GM19467 (cell line): Measurements from ENCODE around the gene E2F8.

ENCODE experiments used
- ATAC-seq: cut with Tn5 transposase; IDR thresholded peaks from one replicate; pipeline ENCODE4 v1.9.1; 2021; ENCODE audit warnings: mild to moderate bottlenecking, moderate library complexity; ENCODE audit not compliant: unreplicated experiment

E2F8 gene

GRCh38 chr11:19252394-19253152 is 11.8 kb upstream of the E2F8 start:
- ATAC-seq, result no peak

- no peak for ATAC-seq
These were observed 10.8 kb upstream of the E2F8 start for GRCh38 chr11:19251577-19251976.

DNA sequence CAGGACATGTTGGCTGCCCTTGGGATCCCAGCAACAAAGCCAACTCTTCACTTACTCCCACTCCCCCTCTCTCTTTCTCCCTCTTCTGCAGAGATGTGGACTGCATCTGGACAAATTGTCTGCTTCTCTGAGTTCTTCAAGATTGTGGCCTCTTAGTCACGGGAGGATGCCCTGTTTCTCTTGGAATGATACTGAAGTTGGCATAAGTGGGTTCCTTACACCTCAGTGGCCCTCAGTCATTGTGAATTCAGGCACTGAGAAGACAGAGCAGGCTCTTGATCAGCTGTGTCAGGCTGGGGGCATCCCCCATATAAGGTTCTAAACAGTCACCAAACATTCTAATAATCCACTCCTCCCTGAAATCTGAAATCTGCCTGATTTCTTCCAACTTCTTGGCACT is 6.1 kb upstream of the E2F8 start:
- ATAC-seq, result no peak

- ATAC-seq, result no peak
These were observed 4.6 kb upstream of the E2F8 start for GRCh38 chr11:19245351-19245750.

DNA sequence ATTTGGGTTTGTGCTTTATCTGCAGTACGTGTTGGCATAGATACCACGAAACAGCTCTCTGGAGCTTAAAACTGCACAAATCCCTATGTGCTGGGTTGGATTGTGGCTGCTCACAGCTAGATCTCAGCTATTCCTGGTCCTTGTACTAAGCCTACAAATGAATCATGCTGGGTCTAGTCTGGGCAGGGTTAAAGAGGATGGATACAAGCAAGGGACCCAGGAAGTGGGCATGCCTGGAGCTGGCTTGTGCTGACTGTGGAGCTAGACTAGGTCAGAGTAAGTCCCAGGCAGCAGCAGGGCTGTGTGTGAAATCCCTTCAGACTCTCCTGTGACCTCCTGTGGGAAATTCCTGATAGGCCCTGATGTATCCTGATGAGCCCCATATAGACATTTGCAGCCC is 3.9 kb upstream of the E2F8 start:
- ATAC-seq, result no peak

- ATAC-seq, result no peak
These were observed 3.3 kb upstream of the E2F8 start for GRCh38 chr11:19244084-19244483.

DNA sequence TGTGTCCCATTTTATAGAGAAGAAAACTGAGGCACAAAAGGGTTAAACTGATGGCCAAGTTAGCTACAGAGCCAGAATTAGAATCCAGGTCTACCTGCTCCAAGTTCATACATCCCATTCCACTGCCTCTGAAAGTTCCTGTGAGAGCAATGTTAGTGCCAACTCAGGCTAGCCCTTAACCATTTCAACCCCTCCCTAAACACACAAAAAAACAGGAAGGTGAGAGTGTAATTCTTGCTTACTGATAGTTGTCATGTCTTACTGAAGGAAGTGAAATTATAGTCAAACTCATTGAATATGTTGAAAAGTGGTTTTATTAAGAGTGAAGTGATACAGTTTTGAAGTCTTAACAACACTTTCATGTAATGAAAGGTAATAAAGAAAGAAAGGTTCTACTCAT is 2.9 kb upstream of the E2F8 start:
- no peak for ATAC-seq

DNA sequence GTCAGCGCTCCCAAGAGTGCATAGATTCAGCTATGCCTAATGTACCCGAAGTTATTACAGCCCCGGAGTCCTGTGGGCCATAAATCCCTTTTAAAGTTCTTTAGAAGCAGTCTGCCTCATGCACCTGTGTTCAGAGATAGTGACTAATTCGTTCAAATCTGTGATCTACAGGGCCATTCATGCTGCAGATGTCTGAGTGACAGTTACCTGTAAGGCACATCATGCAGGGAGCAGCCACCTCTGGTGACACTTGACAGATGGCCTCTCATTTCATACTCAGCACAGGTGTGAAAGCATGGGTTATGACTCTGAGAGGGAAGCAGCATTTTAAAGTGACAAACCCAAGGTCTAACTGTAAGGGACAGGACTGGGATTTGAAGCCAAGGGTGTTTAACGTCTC is 2.4 kb upstream of the E2F8 start:
- no peak for ATAC-seq

DNA sequence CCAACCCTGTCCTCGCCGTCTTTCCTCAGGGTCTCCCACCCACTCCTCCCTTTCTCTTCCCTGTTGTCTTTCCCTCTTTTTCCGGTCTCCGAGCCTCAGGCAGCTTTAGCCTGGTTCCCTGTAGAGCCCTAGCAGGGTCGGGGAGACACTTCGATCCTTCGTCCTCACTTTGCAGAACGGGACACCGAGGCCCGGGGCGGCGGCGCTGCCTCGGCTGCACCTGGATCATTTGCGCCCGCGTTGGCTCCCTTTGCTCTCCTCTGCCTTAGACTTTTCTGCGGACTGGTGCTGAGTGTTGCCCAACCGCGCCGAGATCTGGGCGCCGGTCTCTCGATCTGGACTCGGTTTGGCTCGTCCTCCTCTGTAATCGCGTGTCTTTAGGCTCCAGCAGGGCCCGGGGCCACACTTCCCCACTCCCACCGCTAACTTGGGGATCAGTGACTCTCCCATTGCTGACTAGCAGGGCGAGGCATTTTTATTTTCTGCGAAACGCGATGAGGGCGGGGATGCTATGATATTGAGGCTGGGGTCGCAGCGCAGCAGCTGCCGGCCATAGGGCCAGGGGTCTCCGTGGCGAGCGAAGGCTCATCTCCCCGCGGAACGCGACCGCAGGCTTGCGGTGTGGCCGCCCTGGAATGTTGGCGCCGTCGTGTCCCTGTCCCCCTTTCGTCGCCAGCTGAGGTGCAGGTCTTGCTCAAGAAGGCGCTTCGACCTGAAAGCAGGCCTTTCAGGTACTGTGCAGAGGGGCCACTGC is 1.6 kb upstream of the E2F8 start:
- no peak for ATAC-seq

DNA sequence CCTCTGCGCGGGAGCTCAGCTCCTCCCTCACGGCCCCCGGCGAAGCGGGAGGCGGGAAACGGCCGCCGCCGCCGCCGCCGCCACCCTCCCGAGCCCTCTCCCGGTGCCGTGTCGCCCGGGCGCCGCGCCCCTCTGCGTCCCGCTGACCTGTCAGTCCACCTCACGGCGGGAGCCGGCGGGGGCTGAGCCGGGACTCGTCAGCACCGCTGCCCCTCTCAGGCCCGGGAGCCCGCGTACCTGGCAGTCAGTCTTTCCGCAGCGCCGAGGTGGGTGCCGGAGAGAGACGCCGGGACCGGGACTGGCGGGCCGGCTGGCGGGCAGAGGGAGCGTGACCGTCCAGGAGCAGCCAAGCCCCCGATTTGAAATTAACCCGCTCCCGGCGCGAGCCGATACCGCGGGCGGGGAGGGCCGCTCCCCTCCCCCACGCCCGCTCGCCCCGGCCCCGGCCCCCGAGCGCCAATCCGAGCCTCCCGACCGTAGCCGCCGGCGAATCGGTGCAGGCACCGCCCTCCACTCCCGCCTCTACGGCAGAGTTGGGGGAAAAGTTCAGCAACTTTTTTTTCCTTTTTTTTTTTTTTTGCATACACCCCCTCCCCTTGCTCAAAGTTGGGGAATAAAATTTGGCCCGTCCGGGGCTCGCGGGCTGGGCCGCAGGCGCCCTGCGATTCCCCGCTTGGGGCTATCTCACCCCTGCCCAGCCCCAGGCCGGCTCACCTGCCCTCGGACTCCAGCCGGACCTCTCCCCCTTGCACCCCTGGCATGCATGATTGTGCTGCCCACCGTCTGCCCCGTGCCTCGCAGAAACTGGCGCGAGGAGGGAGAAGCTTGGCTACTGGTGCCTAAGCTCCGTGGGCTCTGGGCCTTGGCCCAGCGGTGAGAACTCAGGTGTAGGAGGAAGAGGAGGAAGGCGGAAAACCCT is 774 bp upstream of the E2F8 start:
- peak; percentile 19 for ATAC-seq

GRCh38 chr11:19239039-19239438 is 1.7 kb downstream of the E2F8 start:
- no peak for ATAC-seq

DNA sequence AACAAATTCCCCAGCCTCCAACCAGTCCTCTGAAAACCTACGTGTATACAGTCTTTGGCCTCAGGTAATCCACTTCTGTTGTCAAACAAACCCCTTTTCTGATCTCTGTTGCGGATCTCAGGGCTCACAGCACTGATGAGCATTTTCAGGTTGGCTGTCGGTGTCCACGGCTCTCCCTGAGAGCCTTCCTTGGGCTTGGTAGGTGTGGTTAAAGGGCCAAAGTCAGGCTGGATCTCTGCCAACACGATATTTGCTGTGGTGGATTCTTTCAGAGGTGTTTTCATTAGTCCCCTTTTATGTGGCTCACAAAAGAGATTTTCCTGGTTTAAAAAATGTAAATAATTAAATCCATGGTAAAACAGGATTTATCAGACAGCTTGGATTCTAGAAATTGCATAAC is 2.9 kb downstream of the E2F8 start:
- no peak for ATAC-seq

DNA sequence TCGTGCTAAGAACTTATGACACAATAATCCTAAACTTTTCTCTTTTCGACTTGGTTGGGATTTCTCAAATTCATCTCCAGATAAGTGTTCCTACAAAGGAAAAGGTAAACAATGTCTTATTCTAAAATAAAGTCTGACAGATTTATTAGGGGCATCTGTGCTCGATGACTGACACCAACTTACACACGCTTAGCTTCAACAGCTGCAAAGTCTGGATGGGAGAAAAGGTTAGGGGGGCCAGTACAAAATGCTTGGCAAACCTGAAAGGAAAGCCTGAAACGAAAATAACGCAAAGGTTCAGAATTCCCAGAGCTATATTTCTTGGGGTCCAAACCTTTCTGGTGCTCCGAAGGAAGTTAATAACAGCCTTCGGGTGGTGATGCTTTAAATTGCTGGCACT is 3.4 kb downstream of the E2F8 start:
- no peak for ATAC-seq

DNA sequence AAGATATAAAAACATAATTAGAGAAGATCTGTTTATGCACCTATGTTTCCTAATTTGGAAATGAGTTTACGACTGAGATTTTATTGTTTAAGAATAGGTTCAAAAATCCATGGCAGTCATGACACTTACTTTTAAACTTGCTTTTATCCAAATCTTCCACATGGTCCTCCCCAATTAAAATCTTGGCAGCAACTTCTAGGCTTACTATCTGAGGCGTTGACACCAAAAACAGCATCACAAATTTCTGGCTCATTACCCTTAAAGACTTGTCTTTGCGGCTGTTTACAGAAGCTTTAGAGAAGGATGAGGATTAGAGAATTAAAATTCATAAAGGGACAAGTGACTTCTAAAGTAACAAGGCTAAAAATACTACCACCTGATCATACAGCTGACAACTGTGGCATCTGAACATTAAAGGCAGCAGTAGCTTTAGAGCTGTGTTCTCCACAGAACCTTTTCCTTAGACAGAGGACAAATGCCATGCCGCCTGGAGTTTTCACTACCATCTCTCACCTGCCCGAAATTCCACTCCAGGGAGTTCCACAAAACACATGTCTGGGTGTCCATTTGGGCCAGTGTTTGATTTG is 6.4 kb downstream of the E2F8 start:
- ATAC-seq, result no peak

DNA sequence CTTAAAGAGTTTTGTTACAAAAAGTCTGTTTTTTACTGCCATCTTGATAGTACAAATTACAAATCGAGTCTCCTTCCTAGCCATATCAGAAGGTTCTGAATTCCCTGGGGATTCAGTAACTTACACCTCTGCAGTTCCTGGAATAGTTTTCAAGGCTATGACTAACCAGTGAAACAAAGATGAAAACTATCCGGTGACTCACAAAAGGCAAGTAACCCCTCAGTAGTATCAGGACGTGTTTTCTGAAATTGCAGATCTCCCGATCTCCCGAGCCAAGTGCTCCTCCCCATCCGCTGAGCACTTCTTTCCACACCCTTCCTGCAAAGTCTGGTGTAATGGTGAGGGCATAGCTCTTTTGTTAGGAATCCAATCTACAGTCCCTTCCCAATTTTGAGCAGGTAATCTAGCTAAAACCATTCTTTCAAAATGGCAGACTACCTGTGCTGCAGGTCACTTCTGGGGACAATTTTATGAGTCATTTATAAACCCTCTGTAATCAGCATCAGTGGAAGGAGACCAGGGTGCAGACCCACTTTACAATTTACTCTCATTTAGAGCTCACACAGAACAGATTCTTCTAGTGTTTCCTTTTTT is 7.7 kb downstream of the E2F8 start:
- no peak for ATAC-seq

GRCh38 chr11:19229671-19230070 is 11.1 kb downstream of the E2F8 start:
- no peak for ATAC-seq

- no peak for ATAC-seq
These were observed 11.8 kb downstream of the E2F8 start for GRCh38 chr11:19228968-19229367.

- no peak for ATAC-seq
These were observed 14.2 kb downstream of the E2F8 start for GRCh38 chr11:19226378-19227195.

GRCh38 chr11:19225581-19225980 is 15.2 kb downstream of the E2F8 start:
- no peak for ATAC-seq

DNA sequence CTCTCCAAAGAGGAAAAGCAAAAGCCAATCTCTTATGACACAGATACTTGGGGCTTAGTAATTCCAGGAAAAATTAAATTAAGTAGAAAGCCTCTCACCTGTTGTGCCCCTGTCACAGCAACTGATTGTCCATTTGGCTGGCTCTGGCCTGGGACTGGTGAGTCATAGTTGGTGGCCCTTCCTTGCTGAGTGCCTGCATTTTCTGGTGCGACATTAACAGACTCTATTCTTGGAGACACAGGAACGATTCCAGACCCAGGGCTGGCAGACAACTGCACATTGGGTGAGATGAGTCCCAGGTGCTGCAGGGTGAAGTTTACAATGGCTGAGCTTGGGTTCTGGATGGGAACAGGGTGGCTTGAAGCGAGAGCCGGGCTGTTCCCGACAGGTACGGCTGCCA is 15.6 kb downstream of the E2F8 start:
- no peak for ATAC-seq
